Left ventricle myocardium superior (tissue), 1 donor: ENCODE results near the gene LDB3. TPM values are rescaled to one million over a fixed set of nuclear protein-coding genes. Genes with fewer than 3 reads are reported as not detected.
A peak's percentile ranks its signal among the peaks of the same experiment; 100 is the strongest.

Source experiments
- ATAC-seq: fragments of 200-7000 bp; cut with Tn5 transposase; one replicate; pipeline ENCODE4 v1.9.1; 2020; ENCODE audit warnings: mild to moderate bottlenecking, moderate library complexity
- DNase-seq: peaks from one replicate; pipeline ENCODE4 v3.0.0-alpha.2; 2020
- intact Hi-C: fragments of 100-400 bp; cut with micrococcal nuclease; formaldehyde crosslinking; loops from one replicate; pipeline ENCODE4 v1.11.0; 2022
- total RNA-seq: library from RNA; stranded (reverse); fragmentation: NEBNext Ultra II Directional; extraction: Animal tissue kit (Norgen Biotek cat#: 25700); gene quantifications from one replicate; pipeline ENCODE4 v1.2.1, GENCODE V29; 2021
- donor health status: DM: no; HTN: yes; CAD: no; lungs with severe emphysema.

Gene LDB3
- total RNA-seq, 1 donor from 2014 or later, result 1,459 TPM

DNA sequence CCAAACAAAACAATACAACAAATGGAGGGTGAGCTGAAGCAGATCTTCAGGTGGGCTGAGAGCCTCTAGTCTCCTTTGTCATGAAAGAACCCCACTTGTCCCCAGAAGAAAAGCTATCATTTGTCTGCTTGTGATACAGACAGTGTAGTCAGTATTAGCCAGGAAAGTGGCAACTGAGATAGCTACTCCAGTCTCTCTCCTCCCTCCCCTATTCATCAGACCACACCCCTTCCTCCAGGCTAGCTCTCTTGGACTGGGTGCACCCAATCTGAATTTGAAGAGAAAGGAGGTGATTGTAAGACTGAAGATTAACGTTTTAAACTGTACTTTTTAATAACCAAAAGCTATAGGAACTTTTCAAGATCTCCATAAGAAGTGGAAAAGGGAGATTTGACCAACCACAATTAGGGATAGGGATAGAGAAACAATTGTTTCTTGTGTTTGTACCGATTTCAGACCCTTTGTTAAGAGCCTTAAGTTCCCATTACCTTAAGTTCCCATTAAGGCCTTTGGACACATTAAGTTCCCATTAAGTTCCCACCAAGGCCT is 102.2 kb downstream of the LDB3 start:
- ATAC-seq (peak; percentile 82), DNase-seq (no peak)
- intact Hi-C loops, result no loop called here

DNA sequence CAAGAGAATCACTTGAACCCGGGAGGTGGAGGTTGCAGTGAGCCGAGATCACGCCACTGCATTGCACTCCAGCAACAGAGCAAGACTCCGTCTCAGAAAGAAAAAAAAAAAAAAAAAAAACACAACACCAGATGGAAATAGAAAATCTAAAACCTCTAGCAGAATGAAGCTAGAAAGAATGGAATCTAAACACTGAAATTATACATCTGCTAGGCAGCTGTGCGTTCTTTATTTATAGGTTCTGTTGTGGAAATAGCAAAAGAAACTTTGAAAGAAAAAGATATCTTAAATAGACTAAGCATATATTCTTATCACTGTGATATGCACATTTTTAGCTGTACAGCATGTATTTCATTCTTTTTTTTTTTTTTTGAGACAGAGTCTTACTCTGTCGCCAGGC is 105.2 kb downstream of the LDB3 start:
- DNase-seq (no peak), ATAC-seq (no peak)
- intact Hi-C loops, result no loop called here

- ATAC-seq (peak; percentile 14), DNase-seq (no peak)
- intact Hi-C loops, result no loop called here
These were observed 107.0 kb downstream of the LDB3 start for GRCh38 chr10:86775056-86775869.

DNA sequence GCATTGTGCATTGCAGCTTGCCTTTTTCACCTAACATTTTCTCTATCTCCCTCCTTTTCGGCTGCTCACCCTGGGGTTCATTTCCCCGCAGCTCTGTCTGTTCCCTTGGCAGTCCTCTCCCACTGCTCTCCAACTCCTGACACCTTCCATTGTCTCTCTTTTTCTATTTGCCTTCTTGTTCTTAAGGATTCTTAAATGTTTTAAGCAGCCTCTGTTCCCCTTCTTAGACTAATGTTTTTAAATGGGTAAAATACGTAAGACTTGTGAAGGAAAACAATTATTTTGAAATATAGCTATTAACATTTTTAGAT is 107.5 kb downstream of the LDB3 start:
- DNase-seq (no peak), ATAC-seq (peak; percentile 25)
- intact Hi-C loops, result no loop called here

DNA sequence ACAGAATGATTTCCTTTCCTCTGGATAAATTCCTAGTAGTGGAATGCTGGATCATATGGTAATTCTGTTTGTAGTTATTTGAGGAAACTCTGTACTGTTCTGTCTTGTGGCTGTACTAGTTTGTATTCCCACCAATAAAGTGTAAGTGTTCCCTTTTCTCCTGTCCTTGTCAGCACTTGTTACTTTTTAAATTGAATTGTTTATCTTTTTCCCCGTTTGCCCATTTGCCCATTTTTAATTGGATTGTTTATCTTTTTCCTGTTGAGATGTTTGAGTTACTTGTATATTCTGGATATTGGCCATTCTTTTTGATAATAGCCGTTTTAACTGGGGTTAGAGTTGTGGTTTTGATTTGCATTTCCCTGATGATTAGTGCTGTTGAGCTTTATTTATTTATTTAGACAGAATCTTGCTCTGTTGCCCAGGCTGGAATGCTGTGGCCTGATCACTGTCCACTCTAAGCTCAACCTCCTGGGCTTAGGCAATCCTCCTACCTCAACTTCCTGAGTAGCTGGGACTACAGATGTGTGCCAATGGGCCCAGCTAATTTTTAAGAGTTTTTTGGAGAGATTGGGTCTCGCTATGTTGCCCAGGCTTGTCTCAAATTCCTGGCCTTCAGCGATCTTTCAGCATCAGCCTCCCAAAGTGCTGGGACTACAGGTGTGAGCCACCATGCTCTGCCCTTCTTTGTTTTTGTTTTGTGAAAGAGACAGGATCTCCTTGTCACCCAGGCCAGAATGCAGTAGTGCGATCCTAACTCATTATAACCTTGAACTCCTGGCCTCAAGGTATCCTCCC is 111.1 kb downstream of the LDB3 start:
- DNase-seq (no peak), ATAC-seq (no peak)
- intact Hi-C loops, result no loop called here

DNA sequence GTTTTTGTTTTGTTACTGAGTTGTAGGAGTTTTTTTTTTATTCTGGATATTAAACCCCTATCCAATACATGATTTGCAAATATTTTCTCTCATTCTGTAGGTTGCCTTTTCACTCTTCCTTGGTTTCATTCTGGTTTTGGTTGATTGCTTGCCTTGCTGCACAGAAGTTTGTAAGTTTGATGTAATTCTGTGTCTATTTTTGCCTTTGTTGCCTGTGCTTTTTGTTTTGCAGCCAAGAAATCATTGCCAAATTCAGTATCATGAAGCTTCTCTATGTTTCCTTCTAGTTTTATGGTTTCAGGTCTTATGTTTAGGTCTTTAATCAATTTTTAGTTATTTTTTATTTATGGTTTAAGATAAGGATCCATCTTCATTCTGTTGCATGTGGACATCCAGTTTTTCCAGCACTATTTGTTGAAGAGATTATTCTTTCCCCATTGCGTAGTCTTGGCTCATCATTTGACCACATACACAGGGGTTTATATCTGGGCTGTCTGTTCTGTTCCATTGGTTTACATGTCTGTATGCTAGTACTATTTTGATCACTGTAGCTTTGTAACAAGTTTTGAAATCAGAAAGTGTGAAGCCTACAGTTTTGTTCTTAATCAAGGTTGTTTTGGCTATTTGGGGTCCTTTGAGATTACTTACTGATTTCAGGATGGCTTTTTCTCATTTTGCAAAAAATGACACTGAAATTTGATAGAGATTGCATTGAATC is 114.5 kb downstream of the LDB3 start:
- intact Hi-C loops, result no loop called here
- ATAC-seq (peak; percentile 73), DNase-seq (no peak)

- no peak for ATAC-seq
- DNase-seq, result no peak
- intact Hi-C loops, result no loop called here
These were observed 116.7 kb downstream of the LDB3 start for GRCh38 chr10:86785037-86785436.

Other genes with a start within 250 kb of the LDB3 start
- 22.2 TPM for gene WAPL, start 146.7 kb upstream of the LDB3 start, total RNA-seq
- gene OPN4, start 14.0 kb upstream of the LDB3 start, total RNA-seq, result 0.25 TPM
- gene BMPR1A, start 88.1 kb downstream of the LDB3 start, total RNA-seq, result 48.4 TPM